ENCODE data around the gene ACKR2. TPM values are rescaled to one million over a fixed set of nuclear protein-coding genes. Genes with fewer than 3 reads are reported as not detected.

ACKR2 gene
- polyA plus RNA-seq, 1 of the 3 experiments (the other 2 are of a cell fraction): 0.10 TPM

DNA sequence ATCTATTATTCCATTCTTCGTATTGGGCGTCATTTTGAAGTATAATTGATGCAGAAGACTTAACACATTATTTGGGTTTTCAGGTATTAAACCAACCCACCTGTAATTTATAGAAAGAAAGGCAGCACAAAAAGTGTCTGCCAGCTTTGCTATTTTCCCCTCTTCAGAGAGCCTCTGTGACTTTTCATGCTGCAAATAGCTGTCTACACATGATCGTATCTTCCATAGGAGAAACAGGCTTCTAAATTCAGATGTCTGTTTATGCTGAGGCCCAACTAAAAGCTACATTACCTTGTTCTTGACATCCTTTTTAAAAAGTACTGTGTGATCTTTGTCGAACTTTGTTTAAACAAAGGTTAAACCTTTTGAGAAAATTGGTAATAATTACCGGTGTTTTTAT, 5.0 kb downstream of the ACKR2 start:
- Histone ChIP-seq H3F3A (replicated peaks; ENCODE audit: insufficient read depth) (no peaks in the 10 kb centered on the region), H3K9me3 (no peaks in the 10 kb centered on the region), H2AFZ (ENCODE audit: low read depth) (no peak overlapping the region), H3K27ac (ENCODE audit: low read depth in 2 of 2, low read length in 1 of 2) (no peak overlapping the region), H3K36me3 (replicated peaks in 1 of 2; ENCODE audit: control insufficient read depth in 1 of 2, insufficient read depth in 2 of 2, low read length in 1 of 2) (no peaks in the 10 kb centered on the region), H3K27me3 (ENCODE audit: insufficient read depth) (no peaks in the 10 kb centered on the region), H3K9ac (no peak overlapping the region), H4K20me1 (ENCODE audit: insufficient read depth) (no peaks in the 10 kb centered on the region), H3K79me2 (ENCODE audit: insufficient read depth) (no peaks in the 10 kb centered on the region), H3K4me2 (no peak overlapping the region), H3K4me3 (ENCODE audit: low read depth in 2 of 2, low read length in 1 of 2) (no peak overlapping the region), H3K9me2 (no peaks in the 10 kb centered on the region), H3K4me1 (ENCODE audit: control insufficient read depth in 1 of 2, insufficient read depth in 2 of 2, low read depth in 1 of 2, low read length in 1 of 2) (peaks cover 0 to 1% of the 10 kb centered on the region in 2 experiments; a peak in 1 of 4 replicates)
- ChIA-PET CTCF (interaction anchor here (0.6 to 4.4 kb wide), 3 partner anchors 17 to 34 kb away, joined by 4 to 17 read pairs (median 4); no protein-coding TSS in a partner anchor), POLR2A (no interaction called here)
- no peak for DNase-seq
- TF ChIP-seq SIN3A (IDR thresholded peaks at IDR 0.05; ENCODE audit: borderline replicate concordance, low read depth, low read length) (no peak), ELF1 (IDR thresholded peaks at IDR 0.05) (no peak), TAF1 (IDR thresholded peaks at IDR 0.05; ENCODE audit: borderline replicate concordance, low read depth, low read length) (no peak), USF1 (IDR thresholded peaks at IDR 0.05; ENCODE audit: borderline replicate concordance, low read depth) (no peak), GABPA (IDR thresholded peaks at IDR 0.05; ENCODE audit: low read depth) (no peak), RAD21 (IDR thresholded peaks at IDR 0.05; ENCODE audit: low read length) (no peak), GATA2 (CRISPR knock-in tag; IDR thresholded peaks at IDR 0.05) (no peak), RXRA (IDR thresholded peaks at IDR 0.05; ENCODE audit: borderline replicate concordance, low read depth) (no peak)
- WGBS (ENCODE audit: low lambda C conversion rate): 81% methylated on average over 5 of the region's 5 CpGs

DNA sequence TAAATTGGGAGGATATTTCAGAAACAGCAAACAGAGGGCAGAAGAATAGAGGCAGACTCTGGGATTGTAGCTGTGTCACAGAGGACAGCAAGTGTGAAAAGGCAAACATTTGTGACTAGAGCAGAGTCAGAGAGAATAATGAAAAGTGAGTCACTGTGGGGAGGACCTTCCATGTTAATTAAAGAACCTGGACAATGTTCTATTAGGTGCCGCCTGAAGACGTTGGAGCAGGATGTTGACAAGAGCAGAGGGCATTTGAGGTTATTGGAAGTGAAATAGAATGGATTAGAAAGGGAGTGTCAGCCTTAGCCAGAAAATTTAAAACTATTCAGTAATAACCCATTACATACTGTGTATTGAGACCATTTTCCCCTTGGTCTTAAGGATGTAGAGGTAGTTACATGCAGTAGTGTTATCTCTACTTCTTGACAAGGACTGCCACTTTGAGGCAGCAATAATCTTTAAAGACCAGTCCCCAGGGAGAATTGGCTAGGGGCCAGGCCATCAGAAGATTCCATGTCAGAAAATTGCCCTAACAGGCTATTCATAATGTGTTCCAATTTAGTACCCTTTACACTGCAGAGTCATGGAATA, 5.8 kb downstream of the ACKR2 start:
- H3K4me2 ChIP-seq: no peak overlapping the region
- H2AFZ ChIP-seq (ENCODE audit: low read depth): no peak overlapping the region
- H3K79me2 ChIP-seq (ENCODE audit: insufficient read depth): no peaks in the 10 kb centered on the region
- no peak overlapping the region for H3K9ac ChIP-seq
- H3K27me3 ChIP-seq (ENCODE audit: insufficient read depth): no peaks in the 10 kb centered on the region
- no peak overlapping the region for H3K27ac ChIP-seq (ENCODE audit: low read depth in 2 of 2, low read length in 1 of 2)
- WGBS (ENCODE audit: low lambda C conversion rate): 45% methylated on average over 2 of the region's 2 CpGs
- no peaks in the 10 kb centered on the region for H3K9me3 ChIP-seq
- no peaks in the 10 kb centered on the region for H3K9me2 ChIP-seq
- DNase-seq: no peak
- H3F3A ChIP-seq (replicated peaks; ENCODE audit: insufficient read depth): peaks cover 6% of the 10 kb centered on the region
- H4K20me1 ChIP-seq (ENCODE audit: insufficient read depth): no peaks in the 10 kb centered on the region
- no peak for TF ChIP-seq MXI1 (IDR thresholded peaks at IDR 0.05; ENCODE audit: low read depth, low read length)
- no peak for TF ChIP-seq GATA2 (CRISPR knock-in tag; IDR thresholded peaks at IDR 0.05)
- no peak for TF ChIP-seq SMC3 (IDR thresholded peaks at IDR 0.05; ENCODE audit: low read depth, low read length)
- TF ChIP-seq TCF12 (IDR thresholded peaks at IDR 0.05): no peak
- no peak for TF ChIP-seq FOSL2 (IDR thresholded peaks at IDR 0.05; ENCODE audit: borderline replicate concordance, low read depth)
- no peak for TF ChIP-seq NFIC (IDR thresholded peaks at IDR 0.05; ENCODE audit: borderline replicate concordance)
- TF ChIP-seq USF1 (IDR thresholded peaks at IDR 0.05; ENCODE audit: borderline replicate concordance, low read depth): no peak
- TF ChIP-seq EZH2phosphoT487 (IDR thresholded peaks at IDR 0.05; ENCODE audit: borderline replicate concordance, low read depth): no peak
- ChIA-PET CTCF (interaction anchor here (0.6 to 4.4 kb wide), 6 partner anchors 16 to 240 kb away, joined by 3 to 17 read pairs (median 4); no protein-coding TSS in a partner anchor), POLR2A (no interaction called here)
- no peak overlapping the region for H3K4me3 ChIP-seq (ENCODE audit: low read depth in 2 of 2, low read length in 1 of 2)
- no peaks in the 10 kb centered on the region for H3K36me3 ChIP-seq (replicated peaks in 1 of 2; ENCODE audit: control insufficient read depth in 1 of 2, insufficient read depth in 2 of 2, low read length in 1 of 2)
- H3K4me1 ChIP-seq (ENCODE audit: control insufficient read depth in 1 of 2, insufficient read depth in 2 of 2, low read depth in 1 of 2, low read length in 1 of 2): peaks cover 0 to 8% of the 10 kb centered on the region in 2 experiments; a peak in 2 of 4 replicates
